Ovary (tissue), 9 donors: ENCODE measurements around the gene NBPF6. TPM values are rescaled to one million over a fixed set of nuclear protein-coding genes. Genes with fewer than 3 reads are reported as not detected.

Source experiments
- DNase-seq, 5 donors: peaks; one replicate each; pipeline ENCODE4 v3.0.0-alpha.2; 2019 to 2020
- H3K27ac ChIP-seq, 2 donors: fragments of 200-600 bp; one replicate each; pipeline versions ENCODE4 v1.5.1 to v1.8.0; 2019 to 2022
- H3K27me3 ChIP-seq: fragments of 200-600 bp; one replicate; pipeline ENCODE4 v1.8.0; 2022
- H3K36me3 ChIP-seq: fragments of 200-600 bp; sonication (generic); one replicate; pipeline ENCODE4 v1.5.1; 2019
- H3K4me1 ChIP-seq: one replicate; pipeline ENCODE4 v1.8.1; 2013; ENCODE audit warnings: mild to moderate bottlenecking, moderate library complexity; ENCODE audit not compliant: insufficient read depth
- H3K4me3 ChIP-seq: fragments of 200-600 bp; sonication (generic); one replicate; pipeline ENCODE4 v1.5.1; 2017
- H3K9me3 ChIP-seq, 2 donors: fragments of 200-600 bp in 1 of 2; sonication (generic) in 1 of 2; one replicate each; pipeline versions ENCODE4 v1.5.1 to v1.8.1; 2013 to 2019; ENCODE audit warnings: mild to moderate bottlenecking in 1 of 2, moderate library complexity in 1 of 2
- EP300 ChIP-seq: sonication (generic); formaldehyde crosslinking; IDR thresholded peaks from one replicate; pipeline ENCODE4 v1.6.1; 2017; ENCODE audit warnings: antibody characterized with exemption
- POLR2A ChIP-seq: fragments of 450-650 bp; IDR thresholded peaks from one replicate; pipeline ENCODE4 v1.6.1; 2017; ENCODE audit warnings: antibody characterized with exemption, mild to moderate bottlenecking, moderate library complexity
- WGBS, 3 donors: extraction: QIAGEN DNeasy Blood & Tissue Kit in 1 of 3; methylation state at CpG; one replicate each; pipeline versions ENCODE4 v1.1.5 to v1.1.7; 2013 to 2017; 5-methylcytosine and 5-hydroxymethylcytosine counted together
- intact Hi-C, 4 donors: fragments of 100-400 bp; cut with DNase I; formaldehyde crosslinking; loops; one replicate each; pipeline versions ENCODE4 v1.11.0 to v1.15.1; 2022 to 2023
- polyA plus RNA-seq, 2 donors: library from polyadenylated mRNA; stranded (reverse); fragments of 200-250 nt in 1 of 2; fragments of 350-450 nt in 1 of 2; fragmentation: Illumina TruSeq in 1 of 2; extraction: RNeasy Lipid Tissue Mini Kit (QIAGEN cat#74804) in 1 of 2; gene quantifications; one replicate each; pipeline ENCODE4 v1.2.3, GENCODE V29; 2013 to 2014
- total RNA-seq, 7 donors: library from RNA; depleted of rRNA in 2 of 7; stranded (reverse); fragments of >200 nt in 2 of 7; fragmentation: NEBNext Ultra II Directional in 3 of 7; extraction: Animal tissue kit (Norgen Biotek cat#: 25700) in 3 of 7; gene quantifications; one replicate each; pipeline versions ENCODE4 v1.1.0 to v1.2.4, GENCODE V29; 2016 to 2023
- TF ChIP-seq, protein P1 (sequence below), 3 donors: fragments of 450-650 bp in 2 of 3; fragments of 200-600 bp in 1 of 3; IDR thresholded peaks; one replicate each; pipeline versions ENCODE4 v1.5.1 to v1.8.0; 2016 to 2022; ENCODE audit warnings: antibody characterized with exemption in 3 of 3, mild to moderate bottlenecking in 1 of 3
- donor health status: DM: no; HTN: no; CAD: no; lungs with moderate emphysema.
- donor health status: DM: no; HTN: no; CAD: no.
- donor health status: Bipolar disorder and iron deficiency.
- donor health status: DM: yes; HTN: yes; CAD: no.
- donor health status: DM: no; HTN: no; CAD: no.
- donor health status: DM: yes; HTN: yes; CAD: no.

The NBPF6 gene
- total and polyA plus RNA-seq, 9 donors: 0.36 TPM; not detected in 8

DNA sequence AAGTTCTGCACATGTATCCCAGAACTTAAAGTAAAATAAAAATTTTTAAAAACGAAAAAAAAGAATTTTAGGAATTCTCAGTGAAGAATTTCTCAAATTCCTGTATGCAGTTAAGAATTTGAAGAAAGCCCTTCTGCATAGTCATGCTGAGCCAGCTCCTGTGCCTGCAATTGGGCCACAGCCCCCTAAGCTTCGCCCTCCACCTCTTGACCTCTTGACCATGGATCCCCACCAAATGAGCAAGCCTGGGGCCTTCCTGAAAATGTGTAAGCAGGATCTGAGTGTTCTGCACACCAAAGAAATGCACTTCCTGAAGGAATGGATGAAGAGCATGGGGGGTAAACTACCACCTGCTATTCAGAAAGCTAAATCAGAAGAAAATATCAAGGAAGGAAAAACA lies 52.0 kb downstream of the NBPF6 start:
- no peak for DNase-seq
- 62 to 67% (median 64%) methylated on average over 2 of the region's 2 CpGs for WGBS, 3 donors
- H3K9me3 ChIP-seq: no peaks in the 10 kb centered on the region
- intact Hi-C loops: no loop called here
- no peak overlapping the region for H3K4me3 ChIP-seq
- H3K27ac ChIP-seq: no peak overlapping the region
- no peaks in the 10 kb centered on the region for H3K27me3 ChIP-seq
- TF ChIP-seq, protein P1, sequence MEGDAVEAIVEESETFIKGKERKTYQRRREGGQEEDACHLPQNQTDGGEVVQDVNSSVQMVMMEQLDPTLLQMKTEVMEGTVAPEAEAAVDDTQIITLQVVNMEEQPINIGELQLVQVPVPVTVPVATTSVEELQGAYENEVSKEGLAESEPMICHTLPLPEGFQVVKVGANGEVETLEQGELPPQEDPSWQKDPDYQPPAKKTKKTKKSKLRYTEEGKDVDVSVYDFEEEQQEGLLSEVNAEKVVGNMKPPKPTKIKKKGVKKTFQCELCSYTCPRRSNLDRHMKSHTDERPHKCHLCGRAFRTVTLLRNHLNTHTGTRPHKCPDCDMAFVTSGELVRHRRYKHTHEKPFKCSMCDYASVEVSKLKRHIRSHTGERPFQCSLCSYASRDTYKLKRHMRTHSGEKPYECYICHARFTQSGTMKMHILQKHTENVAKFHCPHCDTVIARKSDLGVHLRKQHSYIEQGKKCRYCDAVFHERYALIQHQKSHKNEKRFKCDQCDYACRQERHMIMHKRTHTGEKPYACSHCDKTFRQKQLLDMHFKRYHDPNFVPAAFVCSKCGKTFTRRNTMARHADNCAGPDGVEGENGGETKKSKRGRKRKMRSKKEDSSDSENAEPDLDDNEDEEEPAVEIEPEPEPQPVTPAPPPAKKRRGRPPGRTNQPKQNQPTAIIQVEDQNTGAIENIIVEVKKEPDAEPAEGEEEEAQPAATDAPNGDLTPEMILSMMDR (IDR thresholded peaks at IDR 0.05): no peak
- TF ChIP-seq POLR2A (no peak), EP300 (no peak)
- no peaks in the 10 kb centered on the region for H3K4me1 ChIP-seq
- H3K36me3 ChIP-seq: no peaks in the 10 kb centered on the region

DNA sequence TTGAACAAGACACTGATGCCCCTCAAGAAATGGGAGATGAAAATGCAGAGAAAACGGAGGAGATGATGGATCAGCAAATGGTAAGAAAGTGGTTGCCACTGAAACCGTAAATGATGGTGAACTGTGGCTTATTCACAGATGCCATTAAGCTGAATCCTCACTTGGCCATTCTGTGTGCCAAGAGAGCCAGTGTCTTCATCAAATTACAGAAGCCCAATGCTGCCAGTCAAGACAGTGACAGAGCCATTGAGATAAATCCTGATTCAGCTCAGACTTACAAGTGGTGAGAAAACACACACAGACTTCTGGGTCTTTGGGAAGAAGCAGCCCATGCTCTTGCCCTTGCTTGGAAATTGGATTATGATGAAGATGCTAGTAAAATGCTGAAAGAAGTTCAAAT lies 52.5 kb downstream of the NBPF6 start:
- whole genome bisulfite sequencing, 3 donors: 86 to 92% (median 89%) methylated on average over 2 of the region's 2 CpGs
- Histone ChIP-seq H3K9me3 (no peaks in the 10 kb centered on the region), H3K36me3 (no peaks in the 10 kb centered on the region), H3K4me3 (no peak overlapping the region), H3K27me3 (no peaks in the 10 kb centered on the region), H3K27ac (no peak overlapping the region), H3K4me1 (no peaks in the 10 kb centered on the region)
- no peak for TF ChIP-seq EP300
- TF ChIP-seq, protein P1 (IDR thresholded peaks at IDR 0.05): no peak
- TF ChIP-seq POLR2A: no peak
- intact Hi-C loops: no loop called here
- DNase-seq: no peak

DNA sequence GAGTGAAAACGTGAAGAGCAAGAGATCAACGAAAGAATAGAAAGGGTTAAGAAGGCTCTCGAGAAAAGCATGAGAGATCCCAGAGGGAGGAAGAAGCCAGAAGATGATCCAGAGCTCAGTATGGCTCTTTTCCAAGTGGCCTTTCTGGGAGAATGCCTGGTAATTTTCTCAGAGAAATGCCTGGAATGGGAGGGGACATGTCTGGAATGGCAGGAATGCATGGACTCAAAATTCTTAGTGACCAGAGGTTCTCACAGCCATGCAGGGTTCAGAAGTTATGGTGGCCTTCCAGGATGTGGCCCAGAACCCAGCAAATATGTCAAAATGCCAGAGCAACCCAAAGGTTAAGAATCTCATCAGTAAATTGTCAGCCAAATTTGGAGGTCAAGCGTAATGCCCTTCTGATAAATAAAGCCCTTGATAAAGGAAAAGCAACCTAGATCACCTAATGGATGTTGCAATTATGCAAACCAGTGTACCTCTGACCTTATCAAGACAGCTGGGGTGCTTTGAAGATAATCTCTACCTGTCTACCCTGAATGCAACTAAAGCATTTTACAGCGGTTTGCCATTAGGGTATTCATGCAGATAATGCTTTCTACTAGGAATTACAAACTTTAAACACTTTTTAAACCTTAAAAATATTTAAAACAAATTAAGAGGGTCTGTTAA lies 53.1 kb downstream of the NBPF6 start:
- no peaks in the 10 kb centered on the region for H3K36me3 ChIP-seq
- H3K4me1 ChIP-seq: no peaks in the 10 kb centered on the region
- 46 to 52% (median 46%) methylated on average over 5 of the region's 5 CpGs for WGBS, 3 donors
- TF ChIP-seq POLR2A (no peak), EP300 (no peak)
- TF ChIP-seq, protein P1 (IDR thresholded peaks at IDR 0.05): no peak
- H3K4me3 ChIP-seq: no peak overlapping the region
- no peak overlapping the region for H3K27ac ChIP-seq
- DNase-seq: no peak
- intact Hi-C loops: no loop called here
- H3K9me3 ChIP-seq: no peaks in the 10 kb centered on the region
- H3K27me3 ChIP-seq: no peaks in the 10 kb centered on the region

DNA sequence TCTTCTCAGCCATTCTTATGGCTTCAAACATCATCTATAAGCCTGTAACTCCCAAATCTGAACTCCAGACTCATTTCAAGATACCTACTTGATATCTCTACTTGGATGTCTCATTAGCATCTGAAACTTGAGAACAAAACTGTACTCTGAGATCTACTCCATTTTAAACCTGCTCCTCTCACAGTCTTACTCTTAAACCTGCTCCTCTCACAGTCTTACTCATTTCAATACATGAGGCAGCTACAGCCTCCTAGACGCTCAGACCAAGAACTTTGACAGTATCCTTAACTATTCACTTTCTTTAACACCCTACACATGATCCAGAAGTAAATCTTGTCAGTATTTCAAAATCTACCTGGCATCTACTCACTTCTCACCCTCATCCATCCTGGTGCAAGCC lies 54.3 kb downstream of the NBPF6 start:
- Histone ChIP-seq H3K9me3 (no peaks in the 10 kb centered on the region), H3K27me3 (no peaks in the 10 kb centered on the region), H3K4me1 (no peaks in the 10 kb centered on the region), H3K4me3 (no peak overlapping the region), H3K36me3 (no peaks in the 10 kb centered on the region), H3K27ac (no peak overlapping the region)
- TF ChIP-seq, protein P1 (IDR thresholded peaks at IDR 0.05): no peak
- TF ChIP-seq POLR2A (no peak), EP300 (no peak)
- intact Hi-C loops: no loop called here
- no peak for DNase-seq
- WGBS, 3 donors: 68 to 82% (median 68%) methylated on average over 1 of the region's 1 CpG
